Germinal center (tissue), 1 donor: Measurements from ENCODE around the gene DUS1L.

Experiments
- DNase-seq: peaks from one replicate; pipeline ENCODE4 v3.0.0; 2012; ENCODE audit warnings: mixed read lengths, low spot score

Gene DUS1L

GRCh38 chr17:82055023-82055964, 10.3 kb downstream of the DUS1L start:
- DNase-seq: no peak

GRCh38 chr17:82054351-82055022, 11.1 kb downstream of the DUS1L start:
- no peak for DNase-seq

GRCh38 chr17:82053556-82054263, 11.9 kb downstream of the DUS1L start:
- no peak for DNase-seq

DNA sequence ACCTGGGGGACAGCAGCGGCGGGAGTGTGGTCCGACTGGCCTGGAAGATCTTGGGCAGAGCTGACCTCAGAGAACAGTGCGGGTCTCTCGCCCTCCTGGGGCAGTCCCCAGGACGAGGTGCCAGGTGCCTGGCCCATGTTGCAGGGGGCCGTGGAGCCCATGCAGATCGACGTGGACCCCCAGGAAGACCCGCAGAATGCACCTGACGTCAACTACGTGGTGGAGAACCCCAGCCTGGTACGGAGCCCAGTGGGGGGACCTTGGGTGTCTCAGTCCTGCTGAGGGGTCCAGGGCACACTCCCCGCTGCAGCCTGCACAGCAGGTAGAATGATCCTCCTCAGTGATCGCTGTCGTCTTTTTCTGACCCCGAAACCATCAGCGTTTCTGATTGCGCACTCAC, 12.5 kb downstream of the DUS1L start:
- DNase-seq: no peak

GRCh38 chr17:82052638-82053059, 13.0 kb downstream of the DUS1L start:
- no peak for DNase-seq

DNA sequence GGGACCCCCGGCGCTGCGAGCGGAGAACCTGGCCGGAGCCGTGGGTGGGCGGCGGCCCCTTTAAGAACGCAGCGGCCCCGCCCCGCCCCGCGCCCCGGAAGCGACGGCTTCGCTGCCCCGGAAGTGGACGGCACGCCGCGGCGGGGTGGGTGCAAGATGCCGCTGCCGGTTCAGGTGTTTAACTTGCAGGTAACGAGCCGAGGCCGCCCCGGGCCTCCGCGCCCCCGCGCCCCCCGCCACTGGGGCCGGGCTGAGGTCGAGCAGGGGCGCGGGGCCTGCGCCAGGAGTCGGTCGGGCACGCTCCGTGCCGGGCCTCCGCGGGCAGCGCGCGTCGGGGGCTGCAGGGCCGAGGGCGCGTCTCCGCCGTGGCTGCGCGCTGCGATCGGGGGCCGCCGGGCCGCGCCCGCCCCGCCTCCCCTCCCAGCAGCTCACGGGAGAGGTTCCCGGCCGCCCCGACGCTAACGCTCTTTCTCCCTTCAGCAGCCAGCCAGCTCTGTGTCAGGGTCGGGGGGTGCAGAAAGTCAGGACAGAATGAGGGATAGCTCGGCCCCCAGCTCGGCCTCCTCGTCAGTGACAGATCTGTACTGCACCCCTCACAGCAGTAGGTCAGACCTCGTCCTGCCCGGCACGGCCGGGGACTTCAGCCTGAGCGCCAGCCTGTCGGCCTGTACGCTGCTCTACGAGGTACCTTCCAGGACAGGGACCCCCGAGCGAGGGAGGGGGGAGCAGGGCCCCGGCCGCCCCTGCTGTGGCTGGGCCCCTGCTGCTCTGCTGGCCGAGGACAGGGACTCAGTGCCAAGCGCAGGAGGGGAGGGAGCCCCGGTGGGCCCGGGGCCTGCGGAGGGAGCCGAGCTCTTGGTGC, 13.6 kb downstream of the DUS1L start, which contains the start of the genes GPS1 and RFNG:
GPS1 (plus strand) TSS at position 123 of the 862 bp plus-strand sequence; CDS start at position 157, 34 bp downstream.
RFNG (minus strand) TSS at position 36 of the 862 bp plus-strand sequence. CDS start 45 bp downstream, outside the sequence.
- peak; percentile 87 for DNase-seq

GRCh38 chr17:82050761-82051641, 14.6 kb downstream of the DUS1L start:
- DNase-seq: peak; percentile 41

- DNase-seq: no peak
Observed at GRCh38 chr17:82050152-82050760, 15.3 kb downstream of the DUS1L start.

- DNase-seq: no peak
Observed at GRCh38 chr17:82049521-82049971, 16.1 kb downstream of the DUS1L start.

DNA sequence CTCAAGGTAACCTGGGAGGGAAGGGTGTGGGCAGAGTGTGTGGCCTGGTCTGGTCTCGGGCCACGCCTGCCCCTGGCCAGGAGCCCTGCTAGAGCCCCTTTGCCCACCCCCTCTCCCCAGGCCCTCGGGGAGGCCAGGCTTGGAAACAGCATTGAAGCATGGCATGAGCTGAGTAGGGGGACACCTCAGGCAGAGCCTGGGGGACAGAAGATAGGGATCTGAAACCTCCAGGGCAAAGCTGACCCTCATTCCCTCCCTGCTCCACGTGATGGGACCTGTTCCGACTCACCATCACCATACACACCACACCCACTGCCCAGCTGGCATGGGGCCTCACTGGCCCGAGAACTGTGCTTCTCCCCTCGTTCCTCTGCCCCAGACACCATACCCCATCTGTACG, 16.5 kb downstream of the DUS1L start:
- DNase-seq: no peak

DNA sequence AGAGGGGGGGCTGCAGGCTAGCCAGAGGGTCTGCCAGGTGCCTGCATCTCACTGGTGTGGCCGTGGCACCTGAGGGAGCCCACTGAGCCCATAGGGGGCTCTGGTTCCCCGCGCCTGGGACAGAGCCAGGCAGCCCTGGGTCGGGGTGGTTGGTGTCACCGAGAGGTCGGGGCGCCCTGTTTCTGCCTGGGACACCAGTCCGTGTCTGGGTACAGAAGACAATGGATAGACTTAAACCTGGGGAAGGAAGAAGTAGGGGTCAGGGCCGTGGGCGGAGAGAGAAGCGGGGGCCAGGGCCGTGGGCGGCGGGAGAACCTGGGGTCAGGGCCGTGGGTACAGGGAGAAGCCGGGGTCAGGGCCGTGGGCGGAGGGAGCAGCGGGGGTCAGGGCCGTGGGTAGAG, 17.0 kb downstream of the DUS1L start:
- DNase-seq: no peak

GRCh38 chr17:82047914-82048570, 17.6 kb downstream of the DUS1L start:
- DNase-seq: no peak

GRCh38 chr17:82047379-82047778, 18.2 kb downstream of the DUS1L start:
- no peak for DNase-seq

- DNase-seq: no peak
Observed at GRCh38 chr17:82046903-82047302, 18.7 kb downstream of the DUS1L start.

DNA sequence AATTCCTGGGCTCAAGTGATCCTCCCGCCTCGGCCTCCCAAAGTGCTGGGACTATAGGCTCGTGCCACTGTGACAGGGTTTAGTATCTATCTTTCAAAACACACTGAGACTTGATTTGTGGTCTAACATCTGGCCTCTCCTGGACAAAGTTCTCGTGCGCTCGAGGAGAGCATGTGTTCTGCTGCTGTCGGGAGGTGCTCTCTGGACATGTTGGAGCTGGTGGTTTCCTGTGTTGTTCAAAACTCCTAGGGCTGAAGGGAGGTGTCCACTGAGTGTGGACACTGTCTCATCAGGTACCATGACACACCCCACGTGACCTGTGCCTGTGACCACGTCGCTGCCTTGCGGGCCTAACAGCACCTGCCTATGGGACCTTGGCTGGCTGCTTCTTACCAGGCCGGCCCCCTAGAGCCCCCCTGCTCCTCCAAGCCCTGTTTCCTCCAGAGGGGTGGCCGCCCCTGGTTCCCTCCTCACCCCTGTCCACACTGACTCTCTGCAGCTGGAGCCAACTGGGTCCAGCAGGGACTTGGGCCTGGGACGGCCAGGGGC, 19.6 kb downstream of the DUS1L start:
- DNase-seq: no peak

DNA sequence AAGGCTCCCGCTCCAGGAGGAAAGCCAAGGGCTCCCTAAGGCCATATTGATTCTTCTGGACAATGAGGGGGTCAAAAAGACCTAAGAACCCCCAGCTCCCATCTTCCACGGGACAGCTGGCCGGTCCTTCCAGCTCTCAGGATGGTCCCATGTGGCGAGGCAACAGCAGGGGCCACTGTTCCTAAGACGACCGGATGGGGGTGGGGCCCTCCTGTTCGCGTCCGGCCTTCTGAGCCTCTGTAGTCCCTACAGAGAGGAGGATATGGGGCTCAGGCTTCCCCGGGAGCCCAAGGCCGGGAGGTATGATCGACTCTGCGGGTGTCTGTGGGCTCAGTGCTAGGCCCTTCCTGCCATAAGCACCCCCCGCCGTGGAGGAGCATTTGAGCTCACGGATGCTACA, 22.1 kb downstream of the DUS1L start:
- no peak for DNase-seq

DNA sequence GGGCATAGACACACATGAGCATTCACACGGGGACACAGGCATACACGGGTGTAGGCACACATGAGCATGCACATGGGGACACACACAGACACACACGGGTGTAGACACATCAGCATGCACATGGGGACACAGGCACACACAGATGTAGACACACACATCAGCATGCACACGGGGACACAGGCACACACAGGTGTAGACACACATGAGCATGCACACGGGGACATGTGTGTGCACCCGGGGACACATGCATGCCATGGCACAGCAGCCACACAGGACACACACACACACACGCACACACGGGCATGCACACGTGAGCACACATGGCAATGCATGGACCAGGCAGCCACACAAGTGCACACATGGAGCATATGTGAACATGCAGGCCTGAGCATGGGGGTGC, 23.0 kb downstream of the DUS1L start:
- no peak for DNase-seq

GRCh38 chr17:82041144-82041814, 24.3 kb downstream of the DUS1L start:
- no peak for DNase-seq
